Kasumi-1 (cell line): ENCODE measurements around the gene KIF21B.
A peak's percentile ranks its signal among the peaks of the same experiment; 100 is the strongest.
"Not testable (repeated sequence)": the region's sequence is repeated elsewhere in the genome, so short reads cannot be mapped to it uniquely, and the experiment has no call there.

Experiments
- DNase-seq, 2 experiments: peaks; one replicate each; lab custom pipeline; 2025; lab: John Stamatoyannopoulos, UW

The KIF21B gene

GRCh38 chr1:200938955-200939354 is 84.6 kb downstream of the KIF21B start:
- DNase-seq: peak; percentile 91 to 92

DNA sequence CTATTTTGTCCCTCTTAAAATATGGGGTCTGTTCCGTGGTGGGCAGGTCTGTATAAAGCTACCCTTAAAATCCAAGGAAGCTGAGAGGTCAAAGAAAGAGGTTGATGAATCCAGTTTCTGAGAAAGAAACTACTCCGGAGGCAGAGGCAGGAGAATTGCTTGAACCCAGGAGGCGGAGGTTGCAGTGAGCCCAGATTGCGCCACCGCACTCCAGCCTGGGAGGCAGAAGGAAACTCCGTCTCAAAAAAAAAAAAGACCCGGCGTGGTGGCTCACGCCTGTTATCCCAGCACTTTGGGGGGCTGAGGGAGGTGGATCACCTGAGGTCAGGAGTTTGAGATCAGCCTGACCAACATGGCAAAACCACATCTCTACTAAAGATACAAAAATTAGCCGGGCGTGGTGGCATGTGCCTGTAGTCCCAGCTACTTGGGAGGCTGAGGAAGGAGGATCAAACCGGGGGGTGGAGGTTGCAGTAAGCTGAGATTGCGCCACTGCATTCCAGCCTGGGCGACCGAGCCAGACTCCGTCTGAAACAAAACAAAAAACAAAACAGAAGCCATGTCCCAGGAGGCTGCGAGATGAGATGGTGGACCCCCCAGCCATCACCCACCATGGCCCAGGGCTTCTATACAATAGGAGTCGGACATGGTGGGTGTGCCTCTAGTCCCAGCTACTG is 88.1 kb downstream of the KIF21B start:
- DNase-seq: not testable (repeated sequence)

GRCh38 chr1:200934676-200935245 is 88.8 kb downstream of the KIF21B start:
- no peak for DNase-seq

- no peak for DNase-seq
Observed at GRCh38 chr1:200931776-200932175, 91.7 kb downstream of the KIF21B start.

DNA sequence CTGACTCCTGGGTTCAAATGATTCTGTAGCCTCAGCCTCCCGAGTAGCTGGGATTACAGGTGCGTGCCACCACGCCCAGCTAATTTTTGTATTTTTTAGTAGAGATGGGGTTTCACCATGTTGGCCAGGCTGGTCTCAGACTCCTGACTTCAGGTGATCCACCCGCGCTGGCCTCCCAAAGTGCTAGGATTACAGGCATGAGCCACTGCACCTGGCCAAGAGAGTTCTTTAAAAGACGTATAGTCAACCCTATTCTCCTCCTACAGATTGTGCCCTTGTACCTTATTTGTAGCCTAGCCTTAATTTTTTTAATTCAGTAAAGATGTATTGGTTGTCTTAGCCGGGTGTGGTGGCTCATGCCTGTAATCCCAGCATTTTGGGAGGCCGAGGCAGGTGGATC is 93.2 kb downstream of the KIF21B start:
- not testable (repeated sequence) for DNase-seq

DNA sequence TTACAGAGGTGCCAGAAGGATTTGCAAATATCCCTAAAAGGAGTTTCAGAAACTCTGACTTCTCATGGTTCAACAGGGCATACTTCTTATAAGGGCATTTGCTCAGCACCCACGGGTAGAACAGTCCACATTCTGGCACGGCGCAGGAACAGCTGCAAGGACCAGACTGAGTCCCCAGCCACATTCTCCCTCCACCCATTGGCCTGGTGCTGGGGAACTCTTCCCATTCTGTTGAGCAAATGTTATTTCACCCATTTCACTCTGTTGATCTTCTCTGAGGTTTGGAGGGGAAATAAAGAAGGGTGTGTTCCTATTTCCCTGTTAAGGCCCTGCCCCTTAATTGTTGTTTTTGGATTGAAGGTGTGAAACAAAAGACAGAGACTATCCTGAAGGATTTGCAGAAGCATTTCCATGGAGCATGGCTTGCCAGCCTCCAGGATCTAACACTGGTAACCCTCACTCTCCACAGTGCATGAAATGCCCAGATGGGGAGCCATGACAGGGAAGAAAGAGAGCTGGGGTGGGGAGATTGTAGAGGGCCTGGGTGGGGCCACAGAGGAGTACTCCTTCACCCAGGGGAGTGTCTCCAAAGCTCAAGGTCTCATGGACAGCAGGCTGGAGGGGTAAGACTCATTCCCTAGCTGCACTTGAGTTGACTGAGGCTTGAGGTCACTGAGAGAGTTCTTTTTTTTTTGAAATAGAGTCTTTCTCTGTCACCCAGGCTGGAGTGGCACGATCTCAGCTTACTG is 93.8 kb downstream of the KIF21B start:
- DNase-seq: no peak

GRCh38 chr1:200925831-200926230 is 97.7 kb downstream of the KIF21B start:
- peak; percentile 70 to 72 for DNase-seq

DNA sequence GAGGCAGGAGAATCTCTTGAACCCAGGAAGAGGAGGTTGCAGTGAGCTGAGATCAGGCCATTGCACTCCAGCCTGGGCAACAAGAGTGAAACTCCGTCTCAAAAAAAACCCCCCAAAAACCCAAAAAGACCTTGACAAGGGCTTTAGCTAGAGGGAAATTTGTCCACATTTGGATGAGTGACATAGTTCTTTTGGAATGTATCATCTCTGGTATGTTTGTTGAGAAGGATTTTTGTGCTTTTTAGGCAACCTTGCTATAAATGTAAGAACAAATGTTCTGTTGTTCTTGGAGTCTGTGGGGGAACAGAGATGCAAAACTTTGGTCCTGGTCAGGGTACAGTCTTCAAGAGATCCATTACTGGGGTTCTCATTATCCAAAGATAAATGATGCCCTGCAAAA is 99.9 kb downstream of the KIF21B start:
- no peak for DNase-seq

DNA sequence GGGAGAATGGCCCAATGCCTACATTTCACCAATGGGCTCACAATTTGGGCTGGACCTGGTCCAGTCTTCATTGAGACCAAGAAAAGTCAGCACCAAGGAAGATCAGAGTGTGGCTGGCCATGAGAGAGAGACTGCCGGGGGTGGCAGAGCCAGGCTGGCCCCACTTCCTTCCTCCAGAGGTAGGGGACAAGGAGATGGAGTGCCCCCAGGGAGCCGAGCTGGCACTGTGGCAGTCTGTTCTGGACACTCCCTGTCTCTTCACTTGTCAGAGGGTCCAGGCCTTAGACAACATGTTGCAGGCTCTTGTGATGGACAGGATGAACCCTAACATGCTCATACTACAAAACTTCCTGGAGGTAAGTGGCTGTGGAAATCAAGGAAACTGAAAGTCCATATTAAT is 101.1 kb downstream of the KIF21B start:
- DNase-seq: no peak

DNA sequence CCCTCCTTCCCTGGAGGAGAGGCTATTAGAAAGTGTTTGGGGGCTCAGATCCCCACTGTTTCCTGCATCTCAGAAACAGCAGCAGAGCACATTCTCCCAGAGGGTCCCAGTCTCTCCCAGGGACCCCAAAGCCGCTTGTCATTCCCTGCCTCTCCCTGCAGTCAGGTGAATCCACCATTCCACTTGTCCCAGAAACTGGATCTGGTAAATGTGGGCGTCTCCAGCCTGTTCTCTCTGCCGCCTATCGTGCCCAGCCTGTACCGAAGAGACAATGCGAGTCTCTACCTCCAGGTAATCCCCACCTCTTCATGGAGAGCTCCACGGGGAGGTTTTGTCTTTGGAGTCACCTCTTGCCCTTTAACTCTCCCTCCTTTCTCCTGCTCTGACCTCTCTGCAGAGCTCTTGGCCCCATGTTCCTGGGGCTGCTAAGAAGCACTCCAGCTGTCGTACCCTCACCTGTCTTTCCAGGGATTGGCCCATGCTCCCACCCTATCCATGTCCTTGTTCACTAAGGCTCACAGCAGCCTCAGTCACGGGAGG is 101.9 kb downstream of the KIF21B start:
- DNase-seq: no peak
